ENCODE measurements around the gene DOK3. TPM values are rescaled to one million over a fixed set of nuclear protein-coding genes. Genes with fewer than 3 reads are reported as not detected.

The DOK3 gene
- total and polyA plus RNA-seq, 2 donors (not counting 3 experiments of a cell fraction or from before 2014, with no cell fraction given), result 4.8 to 5.3 TPM

GRCh38 chr5:177520916-177521513 is 11.4 kb upstream of the DOK3 start:
- no peak for FAIRE-seq
- no TSS peak for BruUV-seq (replicated peaks)
- CTCF ChIA-PET, result no interaction called here

More at GRCh38 chr5:177520916-177521513, 11.4 kb upstream of the DOK3 start:
- no peaks in the 10 kb centered on the region for H3K9me1 ChIP-seq (replicated peaks; ENCODE audit: control insufficient read depth, extremely low read depth, insufficient read depth, low read length)
- no peak overlapping the region for H3K9ac ChIP-seq (replicated peaks; ENCODE audit: extremely low read depth, insufficient read depth, low read length)
- no peak overlapping the region for H2AFZ ChIP-seq (ENCODE audit: low read depth, low read length)
- H3K9me3 ChIP-seq (replicated peaks; ENCODE audit: control insufficient read depth, insufficient read depth, low read length), result no peaks in the 10 kb centered on the region
- POLR2A ChIA-PET, result no interaction called here
- no peak for DNase-seq (ENCODE audit: low read depth, low spot score)
- no peak overlapping the region for H3K4me3 ChIP-seq (replicated peaks in 1 of 3; ENCODE audit: insufficient read depth in 1 of 3, low read depth in 1 of 3, low read length in 3 of 3)
- peaks cover 4% of the 10 kb centered on the region for H3K4me1 ChIP-seq (ENCODE audit: control insufficient read depth, extremely low read depth, insufficient read depth, low read length)
- dilution Hi-C loops (cut with MboI; ENCODE audit: extremely low pct_ligation_motif_present, low sequenced_read_pairs) (no loop called here), intact Hi-C loops (cut with micrococcal nuclease) (no loop called here)
- no peaks in the 10 kb centered on the region for H4K20me1 ChIP-seq (replicated peaks; ENCODE audit: control insufficient read depth, extremely low read depth, insufficient read depth, low read length)
- peaks cover 6 to 39% of the 10 kb centered on the region in 2 experiments for H3K36me3 ChIP-seq (ENCODE audit: control insufficient read depth in 2 of 2, extremely low read depth in 1 of 2, insufficient read depth in 2 of 2, low read length in 2 of 2)
- H3K4me2 ChIP-seq (ENCODE audit: insufficient read depth, low read length), result no peak overlapping the region
- H3K79me2 ChIP-seq (ENCODE audit: control insufficient read depth, insufficient read depth, low read length), result peaks cover 4% of the 10 kb centered on the region
- no peak for TF ChIP-seq GATA2 (IDR thresholded peaks at IDR 0.05; ENCODE audit: insufficient read depth, insufficient read length, low read depth, low read length)
- TF ChIP-seq POLR2AphosphoS5 (IDR thresholded peaks at IDR 0.05; ENCODE audit: insufficient read depth, low read depth, low read length), result no peak
- TF ChIP-seq CTCF (IDR thresholded peaks at IDR 0.05; ENCODE audit: extremely low read depth in 1 of 2, insufficient read depth in 1 of 2, low read depth in 1 of 2, low read length in 2 of 2), result no peak
- TF ChIP-seq POLR2A (IDR thresholded peaks at IDR 0.05; ENCODE audit: low read depth, low read length), result no peak
- TF ChIP-seq EZH2 (IDR thresholded peaks at IDR 0.05; ENCODE audit: borderline replicate concordance, low read depth, low read length, severe bottlenecking), result no peak
- TF ChIP-seq JUN (IDR thresholded peaks at IDR 0.05; ENCODE audit: borderline replicate concordance, insufficient read depth, insufficient read length, low read depth), result no peak
- TF ChIP-seq MYC (IDR thresholded peaks at IDR 0.05; ENCODE audit: low read depth, low read length), result no peak
- no peak for TF ChIP-seq FOS (IDR thresholded peaks at IDR 0.05; ENCODE audit: borderline replicate concordance, insufficient read depth, low read length)
- no peak for TF ChIP-seq MAX (IDR thresholded peaks at IDR 0.05; ENCODE audit: insufficient read depth, insufficient read length)
- no peaks in the 10 kb centered on the region for H3K27me3 ChIP-seq (ENCODE audit: control insufficient read depth in 2 of 2, insufficient read depth in 2 of 2, low read length in 2 of 2)
- no peak overlapping the region for H3K27ac ChIP-seq (ENCODE audit: insufficient read depth, low read depth, low read length)
